ENCODE measurements around the gene KCNE5.
"Not testable (repeated sequence)": the region's sequence is repeated elsewhere in the genome, so short reads cannot be mapped to it uniquely, and the experiment has no call there.

KCNE5 gene

DNA sequence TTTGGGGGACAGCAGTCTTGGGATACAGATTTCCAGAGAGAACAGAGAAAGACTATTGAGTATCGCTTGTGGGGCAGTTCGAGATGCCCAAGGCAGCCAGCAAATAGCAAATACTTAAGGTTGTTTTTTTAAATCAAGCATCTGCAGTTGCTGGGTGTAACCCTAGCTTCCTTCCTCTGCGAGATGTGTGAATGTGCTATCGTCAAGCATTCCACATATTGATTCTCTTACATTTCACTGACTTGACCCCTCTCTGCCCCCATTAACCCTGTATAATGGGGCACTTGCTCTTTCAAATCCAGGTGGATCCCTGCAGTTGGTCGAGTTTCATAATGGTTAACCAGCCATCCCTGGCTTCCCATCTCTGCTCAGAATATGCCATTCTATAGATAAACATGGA is 23.5 kb downstream of the KCNE5 start:
- no peaks in the 10 kb centered on the region for H3K27me3 ChIP-seq (ENCODE audit: low read depth, low read length)
- H3K4me1 ChIP-seq (ENCODE audit: control insufficient read depth in 1 of 2, insufficient read depth in 2 of 2, low read length in 2 of 2): peaks cover 0 to 3% of the 10 kb centered on the region in 2 donors
- no peaks in the 10 kb centered on the region for H3K9me3 ChIP-seq (ENCODE audit: control insufficient read depth in 1 of 2, low read length in 2 of 2)

DNA sequence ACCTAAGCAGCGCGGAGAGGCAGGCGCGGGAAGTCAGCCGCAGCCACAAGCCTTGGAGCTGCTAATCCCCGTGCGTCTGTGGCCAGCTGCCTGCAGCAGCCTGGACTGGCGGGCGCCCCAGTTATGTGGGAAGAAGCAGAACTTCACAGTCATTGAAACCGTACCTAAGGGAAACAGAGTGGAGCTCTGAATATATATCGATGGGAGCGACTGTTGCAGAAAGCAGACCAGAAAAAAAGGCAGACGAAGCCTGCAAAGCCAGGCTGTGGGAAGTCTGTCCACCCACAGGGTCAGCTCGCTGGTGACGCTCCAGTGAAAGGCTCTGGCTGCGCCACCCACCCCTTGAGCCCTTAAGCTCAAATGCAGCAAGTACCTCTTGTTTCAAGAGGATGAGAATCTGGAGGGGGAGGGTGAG is 24.7 kb downstream of the KCNE5 start:
- no peaks in the 10 kb centered on the region for H3K36me3 ChIP-seq (ENCODE audit: control insufficient read depth in 1 of 2, insufficient read depth in 2 of 2, low read length in 2 of 2)
- no peak overlapping the region for H3K4me3 ChIP-seq (ENCODE audit: low read depth in 1 of 2, low read length in 2 of 2)
- H3K9me3 ChIP-seq (ENCODE audit: control insufficient read depth in 1 of 2, low read length in 2 of 2): no peaks in the 10 kb centered on the region
- no peaks in the 10 kb centered on the region for H3K27me3 ChIP-seq (ENCODE audit: low read depth, low read length)
- H3K4me1 ChIP-seq (ENCODE audit: control insufficient read depth in 1 of 2, insufficient read depth in 2 of 2, low read length in 2 of 2): peaks cover 0 to 3% of the 10 kb centered on the region in 2 donors
- no peak overlapping the region for H3K27ac ChIP-seq (ENCODE audit: low read length)

More for the DNA sequence above, 23.5 kb downstream of the KCNE5 start:
- Histone ChIP-seq H3K4me3 (ENCODE audit: low read depth in 1 of 2, low read length in 2 of 2) (no peak overlapping the region), H3K36me3 (ENCODE audit: control insufficient read depth in 1 of 2, insufficient read depth in 2 of 2, low read length in 2 of 2) (no peaks in the 10 kb centered on the region), H3K27ac (ENCODE audit: low read length) (no peak overlapping the region)

DNA sequence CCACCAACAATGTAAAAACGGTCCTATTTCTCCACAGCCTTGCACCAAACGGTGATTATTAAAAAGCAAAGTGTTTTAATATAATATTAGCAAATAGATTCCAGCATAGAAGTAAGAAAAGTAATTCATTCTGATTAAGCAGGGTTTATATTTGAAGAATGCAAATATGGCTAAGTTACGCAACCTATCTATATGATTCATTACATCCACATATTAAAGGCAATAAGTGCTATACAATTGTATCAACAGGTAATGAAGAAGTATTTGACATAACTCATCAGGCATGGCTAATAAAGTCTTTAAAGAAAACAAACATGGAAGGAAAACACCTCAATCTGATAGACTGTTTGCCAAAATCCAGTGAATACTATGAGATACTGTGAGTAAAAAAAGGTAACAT is 29.0 kb downstream of the KCNE5 start:
- no peaks in the 10 kb centered on the region for H3K9me3 ChIP-seq (ENCODE audit: control insufficient read depth in 1 of 2, low read length in 2 of 2)
- H3K36me3 ChIP-seq (ENCODE audit: control insufficient read depth in 1 of 2, insufficient read depth in 2 of 2, low read length in 2 of 2): no peaks in the 10 kb centered on the region
- no peaks in the 10 kb centered on the region for H3K27me3 ChIP-seq (ENCODE audit: low read depth, low read length)
- H3K4me3 ChIP-seq (ENCODE audit: low read depth in 1 of 2, low read length in 2 of 2): no peak overlapping the region
- no peak overlapping the region for H3K27ac ChIP-seq (ENCODE audit: low read length)
- H3K4me1 ChIP-seq (ENCODE audit: control insufficient read depth in 1 of 2, insufficient read depth in 2 of 2, low read length in 2 of 2): peaks cover 0 to 3% of the 10 kb centered on the region in 2 donors

DNA sequence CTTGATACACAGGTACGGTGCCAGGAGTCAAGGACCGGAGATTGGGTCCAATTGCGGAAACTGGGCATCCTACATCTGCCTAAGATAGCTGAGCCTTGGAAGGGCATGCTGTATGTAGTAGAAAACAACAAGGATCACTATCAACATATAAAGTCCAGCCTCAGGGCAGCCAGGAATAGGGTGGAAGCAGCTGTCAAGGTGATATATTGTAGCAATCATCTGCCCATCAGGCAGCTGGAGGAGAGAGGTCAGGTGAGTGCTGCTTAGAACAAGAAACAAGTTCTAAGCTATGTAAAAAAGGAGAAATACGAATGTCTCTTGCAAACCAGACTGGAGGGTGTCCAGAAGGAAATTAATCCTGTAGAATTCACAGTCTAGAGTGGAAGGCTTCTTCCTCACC is 34.8 kb downstream of the KCNE5 start:
- Histone ChIP-seq H3K27ac (ENCODE audit: low read length) (no peak overlapping the region), H3K27me3 (ENCODE audit: low read depth, low read length) (no peaks in the 10 kb centered on the region), H3K36me3 (ENCODE audit: control insufficient read depth in 1 of 2, insufficient read depth in 2 of 2, low read length in 2 of 2) (no peaks in the 10 kb centered on the region), H3K4me3 (ENCODE audit: low read depth in 1 of 2, low read length in 2 of 2) (no peak overlapping the region), H3K9me3 (ENCODE audit: control insufficient read depth in 1 of 2, low read length in 2 of 2) (no peaks in the 10 kb centered on the region), H3K4me1 (ENCODE audit: control insufficient read depth in 1 of 2, insufficient read depth in 2 of 2, low read length in 2 of 2) (no peaks in the 10 kb centered on the region)

DNA sequence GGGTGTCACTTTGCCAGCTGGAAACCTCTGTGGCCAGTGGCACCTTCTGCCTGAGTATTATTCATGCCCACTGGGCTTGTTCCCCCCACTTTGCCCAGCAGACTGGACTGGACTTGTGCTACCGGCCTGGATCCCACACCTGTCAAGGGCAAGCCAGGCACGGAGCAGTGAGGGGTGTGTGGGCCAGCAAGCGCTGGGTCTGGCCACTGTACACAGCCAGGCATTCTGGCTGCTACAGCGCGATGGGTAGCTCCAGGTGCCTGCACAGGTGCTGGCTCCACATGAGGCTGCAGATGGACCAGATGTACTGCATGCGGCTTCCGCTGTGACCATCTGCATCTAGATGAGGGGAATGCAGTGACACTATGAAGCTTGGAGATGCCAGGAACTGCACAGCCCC is 39.5 kb downstream of the KCNE5 start:
- Histone ChIP-seq H3K9me3 (ENCODE audit: control insufficient read depth in 1 of 2, low read length in 2 of 2) (no peaks in the 10 kb centered on the region), H3K27me3 (ENCODE audit: low read depth, low read length) (no peaks in the 10 kb centered on the region), H3K4me1 (ENCODE audit: control insufficient read depth in 1 of 2, insufficient read depth in 2 of 2, low read length in 2 of 2) (no peaks in the 10 kb centered on the region), H3K4me3 (ENCODE audit: low read depth in 1 of 2, low read length in 2 of 2) (no peak overlapping the region), H3K36me3 (ENCODE audit: control insufficient read depth in 1 of 2, insufficient read depth in 2 of 2, low read length in 2 of 2) (no peaks in the 10 kb centered on the region), H3K27ac (ENCODE audit: low read length) (no peak overlapping the region)

DNA sequence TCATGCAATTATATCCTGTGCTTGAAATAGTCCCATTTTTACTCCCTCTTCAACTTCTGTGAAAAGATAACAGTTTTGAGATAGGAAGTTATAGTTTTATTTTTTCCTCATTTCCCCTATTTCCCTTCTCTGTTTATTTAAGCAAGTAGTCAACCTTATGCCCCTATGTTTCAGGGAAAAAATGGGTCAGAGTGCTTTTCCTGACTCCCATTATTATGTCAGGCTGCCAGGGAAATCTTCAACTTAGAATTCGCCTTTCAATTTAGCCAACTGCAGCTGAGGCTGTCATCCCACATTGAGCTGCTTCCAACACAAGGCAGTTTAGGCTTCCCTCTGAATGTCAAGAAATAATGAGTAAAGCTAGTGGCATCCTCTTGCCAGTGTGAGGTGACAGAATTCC is 46.1 kb downstream of the KCNE5 start:
- Histone ChIP-seq H3K27ac (ENCODE audit: low read length) (no peak overlapping the region), H3K4me1 (ENCODE audit: control insufficient read depth in 1 of 2, insufficient read depth in 2 of 2, low read length in 2 of 2) (no peaks in the 10 kb centered on the region), H3K9me3 (ENCODE audit: control insufficient read depth in 1 of 2, low read length in 2 of 2) (no peaks in the 10 kb centered on the region), H3K36me3 (ENCODE audit: control insufficient read depth in 1 of 2, insufficient read depth in 2 of 2, low read length in 2 of 2) (no peaks in the 10 kb centered on the region), H3K27me3 (ENCODE audit: low read depth, low read length) (no peaks in the 10 kb centered on the region), H3K4me3 (ENCODE audit: low read depth in 1 of 2, low read length in 2 of 2) (no peak overlapping the region)

DNA sequence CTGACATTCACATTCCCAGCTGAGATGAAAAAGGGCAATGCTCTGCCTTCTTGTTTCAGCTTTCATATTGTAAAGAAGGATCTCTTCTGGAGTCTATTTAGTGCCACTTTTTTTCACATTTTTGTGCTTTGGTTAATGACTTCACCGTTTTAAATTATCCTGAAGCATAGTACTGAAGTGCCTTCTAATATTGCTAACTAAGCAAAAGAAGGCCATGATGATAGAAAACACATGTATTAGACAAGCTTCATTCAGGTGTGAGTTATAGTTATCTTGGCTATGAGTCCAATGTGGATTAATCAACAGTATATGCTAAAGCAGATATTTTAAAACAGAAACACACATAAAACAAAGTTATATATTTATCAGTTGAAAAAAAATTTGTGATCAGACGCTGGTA is 47.9 kb downstream of the KCNE5 start:
- Histone ChIP-seq H3K36me3 (ENCODE audit: control insufficient read depth in 1 of 2, insufficient read depth in 2 of 2, low read length in 2 of 2) (no peaks in the 10 kb centered on the region), H3K27me3 (ENCODE audit: low read depth, low read length) (no peaks in the 10 kb centered on the region), H3K4me1 (ENCODE audit: control insufficient read depth in 1 of 2, insufficient read depth in 2 of 2, low read length in 2 of 2) (no peaks in the 10 kb centered on the region), H3K27ac (ENCODE audit: low read length) (no peak overlapping the region), H3K4me3 (ENCODE audit: low read depth in 1 of 2, low read length in 2 of 2) (no peak overlapping the region), H3K9me3 (ENCODE audit: control insufficient read depth in 1 of 2, low read length in 2 of 2) (no peaks in the 10 kb centered on the region)

DNA sequence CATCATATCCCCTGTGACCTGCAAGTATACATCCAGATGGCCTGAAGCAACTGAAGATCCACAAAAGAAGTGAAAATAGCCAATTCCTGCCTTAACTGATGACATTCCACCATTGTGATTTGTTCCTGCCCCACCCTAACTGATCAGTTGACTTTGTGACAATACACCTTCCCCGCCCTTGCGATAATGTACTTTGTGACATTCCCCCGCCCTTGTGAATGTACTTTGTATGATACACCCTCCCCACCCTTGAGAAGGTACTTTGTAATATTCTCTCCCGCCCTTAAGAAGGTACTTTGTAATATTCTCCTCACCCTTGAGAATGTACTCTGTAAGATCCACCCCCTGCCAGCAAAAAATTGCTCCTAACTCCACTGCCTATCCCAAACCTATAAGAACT is 48.9 kb downstream of the KCNE5 start:
- not testable (repeated sequence) for H3K27me3 ChIP-seq (ENCODE audit: low read depth, low read length); H3K36me3 ChIP-seq (ENCODE audit: control insufficient read depth in 1 of 2, insufficient read depth in 2 of 2, low read length in 2 of 2); H3K4me3 ChIP-seq (ENCODE audit: low read depth in 1 of 2, low read length in 2 of 2); H3K4me1 ChIP-seq (ENCODE audit: control insufficient read depth in 1 of 2, insufficient read depth in 2 of 2, low read length in 2 of 2); H3K9me3 ChIP-seq (ENCODE audit: control insufficient read depth in 1 of 2, low read length in 2 of 2); H3K27ac ChIP-seq (ENCODE audit: low read length)
